ENCODE data around the gene EXOSC1. TPM values are rescaled to one million over a fixed set of nuclear protein-coding genes. Genes with fewer than 3 reads are reported as not detected.

EXOSC1 gene
- total RNA-seq, 4 donors from 2014 or later: 17.9 to 27.7 (median 23.0) TPM

DNA sequence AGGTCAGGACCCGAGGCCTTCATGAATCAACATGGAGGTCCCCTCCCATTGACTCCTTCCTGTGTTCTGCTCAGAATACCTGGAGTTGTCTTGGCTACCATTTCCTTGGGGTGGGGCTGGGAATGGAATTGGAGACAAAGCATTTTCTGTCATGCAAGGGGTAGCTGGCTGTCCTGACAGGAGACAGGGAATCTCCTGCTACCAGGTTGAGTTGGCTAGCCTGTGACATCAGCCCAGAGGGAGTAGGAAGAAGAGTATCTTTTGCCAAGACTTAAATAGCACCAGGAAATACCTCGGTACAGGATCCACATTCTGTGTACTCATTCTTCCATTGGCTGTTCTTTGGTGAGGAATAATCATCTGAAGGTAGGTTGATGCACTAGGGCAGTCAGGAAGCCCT is 5.0 kb upstream of the EXOSC1 start:
- H3K9me3 ChIP-seq: no peaks in the 10 kb centered on the region
- no peak for DNase-seq
- H3K27me3 ChIP-seq: no peaks in the 10 kb centered on the region
- peaks cover 0 to 28% (median 0%) of the 10 kb centered on the region in 3 donors for H3K36me3 ChIP-seq
- H3K27ac ChIP-seq: no peak overlapping the region
- no peak overlapping the region for H3K4me3 ChIP-seq
- peaks cover 0 to 23% (median 6%) of the 10 kb centered on the region in 4 donors for H3K4me1 ChIP-seq
- TF ChIP-seq, protein P1, sequence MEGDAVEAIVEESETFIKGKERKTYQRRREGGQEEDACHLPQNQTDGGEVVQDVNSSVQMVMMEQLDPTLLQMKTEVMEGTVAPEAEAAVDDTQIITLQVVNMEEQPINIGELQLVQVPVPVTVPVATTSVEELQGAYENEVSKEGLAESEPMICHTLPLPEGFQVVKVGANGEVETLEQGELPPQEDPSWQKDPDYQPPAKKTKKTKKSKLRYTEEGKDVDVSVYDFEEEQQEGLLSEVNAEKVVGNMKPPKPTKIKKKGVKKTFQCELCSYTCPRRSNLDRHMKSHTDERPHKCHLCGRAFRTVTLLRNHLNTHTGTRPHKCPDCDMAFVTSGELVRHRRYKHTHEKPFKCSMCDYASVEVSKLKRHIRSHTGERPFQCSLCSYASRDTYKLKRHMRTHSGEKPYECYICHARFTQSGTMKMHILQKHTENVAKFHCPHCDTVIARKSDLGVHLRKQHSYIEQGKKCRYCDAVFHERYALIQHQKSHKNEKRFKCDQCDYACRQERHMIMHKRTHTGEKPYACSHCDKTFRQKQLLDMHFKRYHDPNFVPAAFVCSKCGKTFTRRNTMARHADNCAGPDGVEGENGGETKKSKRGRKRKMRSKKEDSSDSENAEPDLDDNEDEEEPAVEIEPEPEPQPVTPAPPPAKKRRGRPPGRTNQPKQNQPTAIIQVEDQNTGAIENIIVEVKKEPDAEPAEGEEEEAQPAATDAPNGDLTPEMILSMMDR (IDR thresholded peaks at IDR 0.05): no peak
- TF ChIP-seq POLR2A (IDR thresholded peaks at IDR 0.05): no peak

DNA sequence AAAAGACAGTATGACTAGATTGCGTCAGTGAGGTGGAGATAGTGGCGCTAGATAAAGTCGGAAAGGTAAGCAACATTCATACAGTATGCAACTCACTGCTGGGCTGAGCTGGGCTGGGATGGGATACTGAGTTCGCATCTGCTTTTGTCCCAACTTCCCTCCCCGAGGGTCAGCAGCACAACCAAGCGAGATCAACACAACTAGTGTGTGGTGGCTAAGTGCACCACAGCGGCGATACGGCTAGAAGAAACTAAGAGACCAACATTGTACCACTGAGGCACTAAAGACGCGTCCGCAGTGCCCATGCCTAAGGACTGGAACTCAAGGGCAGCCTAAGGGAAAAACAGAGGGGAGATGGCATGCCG is 467 bp downstream of the EXOSC1 start:
- Histone ChIP-seq H3K36me3 (peaks cover 0 to 18% (median 0%) of the 10 kb centered on the region in 3 donors), H3K9me3 (no peaks in the 10 kb centered on the region), H3K27ac (peak overlapping the region; percentile 42 to 87 (median 56)), H3K27me3 (no peaks in the 10 kb centered on the region), H3K4me3 (peak overlapping the region; percentile 73 to 96 (median 92)), H3K4me1 (peaks cover 0 to 31% (median 12%) of the 10 kb centered on the region in 4 donors)
- DNase-seq: no peak
- TF ChIP-seq POLR2A (IDR thresholded peaks at IDR 0.05): no peak
- TF ChIP-seq, protein P1 (IDR thresholded peaks at IDR 0.05): no peak

DNA sequence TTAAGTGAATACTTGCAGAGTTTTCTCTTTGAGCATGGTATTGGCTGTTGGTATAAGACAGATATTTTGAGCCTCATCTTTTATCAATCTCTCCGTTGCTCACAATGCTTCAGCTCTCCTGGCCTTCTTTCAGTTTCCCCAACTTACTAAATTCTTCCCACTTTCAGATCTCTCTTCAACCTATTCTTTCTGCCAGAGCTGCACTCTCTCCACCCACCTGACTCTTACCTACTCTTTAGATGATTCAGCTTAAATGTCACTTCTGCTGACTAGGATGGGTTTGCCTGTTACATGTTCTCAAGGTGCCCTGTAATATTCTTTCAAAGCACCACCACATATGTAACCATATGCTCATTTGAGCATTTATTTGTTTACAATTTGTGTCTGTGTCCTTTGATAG is 1.6 kb downstream of the EXOSC1 start:
- TF ChIP-seq, protein P1 (IDR thresholded peaks at IDR 0.05): no peak
- TF ChIP-seq POLR2A (IDR thresholded peaks at IDR 0.05): no peak
- Histone ChIP-seq H3K9me3 (no peaks in the 10 kb centered on the region), H3K27ac (no peak overlapping the region), H3K4me1 (peaks cover 0 to 31% (median 12%) of the 10 kb centered on the region in 4 donors), H3K27me3 (no peaks in the 10 kb centered on the region), H3K36me3 (peaks cover 0 to 26% (median 0%) of the 10 kb centered on the region in 3 donors), H3K4me3 (no peak overlapping the region)
- no peak for DNase-seq

DNA sequence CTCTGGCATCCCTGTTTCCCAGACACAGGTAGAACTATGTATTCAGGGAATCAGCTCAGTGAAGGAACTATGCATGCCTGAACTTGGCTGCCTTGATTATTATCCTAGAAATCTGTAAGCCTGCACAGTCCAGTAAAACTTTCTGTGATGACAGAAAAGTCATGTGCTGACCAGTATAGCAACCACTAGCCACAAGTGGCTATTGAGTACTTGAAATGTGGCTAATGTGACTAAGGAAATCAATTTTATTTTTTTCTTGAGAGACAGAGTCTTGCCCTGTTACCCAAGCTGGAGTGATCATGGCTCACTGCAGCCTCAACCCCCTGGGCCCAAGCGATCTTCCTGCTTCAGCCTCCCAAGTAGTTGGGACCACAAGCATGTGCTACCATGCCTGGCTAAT is 3.5 kb downstream of the EXOSC1 start:
- TF ChIP-seq, protein P1 (IDR thresholded peaks at IDR 0.05): no peak
- TF ChIP-seq POLR2A (IDR thresholded peaks at IDR 0.05): no peak
- no peak for DNase-seq
- Histone ChIP-seq H3K4me3 (no peak overlapping the region), H3K27me3 (no peaks in the 10 kb centered on the region), H3K27ac (no peak overlapping the region), H3K4me1 (peaks cover 0 to 16% (median 12%) of the 10 kb centered on the region in 4 donors), H3K36me3 (peaks cover 0 to 46% (median 0%) of the 10 kb centered on the region in 3 donors), H3K9me3 (no peaks in the 10 kb centered on the region)

DNA sequence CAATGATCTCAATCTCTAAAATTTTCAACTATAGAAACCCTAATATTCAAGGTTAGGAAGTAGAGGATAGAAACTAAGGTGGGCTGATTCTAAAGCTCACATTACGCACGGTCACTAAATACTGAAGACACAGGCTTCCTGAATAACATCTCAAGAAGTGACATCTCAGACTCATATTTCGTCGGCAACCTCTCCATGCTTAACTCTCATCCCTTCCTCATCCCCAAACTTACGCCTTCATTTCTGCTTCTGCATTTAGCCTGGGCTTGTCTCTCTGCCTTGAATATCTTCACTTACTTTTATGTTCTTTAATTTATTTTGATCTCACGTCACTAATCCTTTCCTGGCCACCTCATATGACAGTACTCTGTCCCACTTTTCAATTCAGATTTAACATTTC is 10.6 kb downstream of the EXOSC1 start:
- TF ChIP-seq POLR2A (IDR thresholded peaks at IDR 0.05): no peak
- DNase-seq: no peak
- Histone ChIP-seq H3K4me3 (no peak overlapping the region), H3K27ac (no peak overlapping the region), H3K9me3 (no peaks in the 10 kb centered on the region), H3K4me1 (no peaks in the 10 kb centered on the region), H3K27me3 (no peaks in the 10 kb centered on the region), H3K36me3 (peaks cover 0 to 88% (median 0%) of the 10 kb centered on the region in 3 donors)

DNA sequence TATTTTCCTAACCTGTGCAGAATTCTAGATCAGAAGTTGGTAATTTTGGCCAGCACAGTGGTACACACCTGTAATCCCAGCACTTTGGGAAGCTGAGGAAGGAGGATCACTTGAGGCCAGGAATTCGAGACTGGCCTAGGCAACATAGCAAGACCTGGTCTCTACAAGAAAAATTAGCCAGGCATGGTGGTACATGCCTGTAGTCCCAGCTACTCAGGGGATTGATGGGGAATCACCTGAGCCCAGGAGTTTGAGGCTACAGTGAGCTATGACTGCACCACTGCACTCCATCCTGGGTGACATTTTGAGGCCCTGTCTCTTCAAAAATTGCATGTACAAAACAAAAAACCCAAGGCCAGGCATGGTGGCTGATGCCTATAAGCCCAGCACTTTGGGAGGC is 11.2 kb downstream of the EXOSC1 start:
- H3K27ac ChIP-seq: no peak overlapping the region
- H3K9me3 ChIP-seq: no peaks in the 10 kb centered on the region
- no peak overlapping the region for H3K4me3 ChIP-seq
- no peaks in the 10 kb centered on the region for H3K4me1 ChIP-seq
- TF ChIP-seq, protein P1 (IDR thresholded peaks at IDR 0.05): no peak
- TF ChIP-seq POLR2A (IDR thresholded peaks at IDR 0.05): no peak
- H3K27me3 ChIP-seq: no peaks in the 10 kb centered on the region
- peaks cover 0 to 90% (median 0%) of the 10 kb centered on the region in 3 donors for H3K36me3 ChIP-seq
- DNase-seq: no peak
